HL-60 (cell line): ENCODE data around the gene RUNX3.

Experiments used
- GABPA ChIP-seq: IDR thresholded peaks from 2 replicates; pipeline ENCODE4 v1.6.1; 2012; ENCODE audit warnings: low read depth
- POLR2AphosphoS5 ChIP-seq: IDR thresholded peaks from 2 replicates; pipeline ENCODE4 v1.6.1; 2012; ENCODE audit warnings: low read depth
- SPI1 ChIP-seq: IDR thresholded peaks from 2 replicates; pipeline ENCODE4 v1.6.1; 2012; ENCODE audit warnings: low read depth, mild to moderate bottlenecking, borderline replicate concordance
- TF ChIP-seq, protein P1 (sequence below): IDR thresholded peaks from one replicate; pipeline ENCODE4 v1.5.1; 2011; ENCODE audit warnings: low read length, control low read depth, inconsistent platforms; ENCODE audit not compliant: insufficient read depth
- TF ChIP-seq, protein P2 (sequence below): IDR thresholded peaks from 2 replicates; pipeline ENCODE4 v1.6.1; 2012; ENCODE audit warnings: low read depth; ENCODE audit not compliant: insufficient replicate concordance

- TF ChIP-seq, protein P1, sequence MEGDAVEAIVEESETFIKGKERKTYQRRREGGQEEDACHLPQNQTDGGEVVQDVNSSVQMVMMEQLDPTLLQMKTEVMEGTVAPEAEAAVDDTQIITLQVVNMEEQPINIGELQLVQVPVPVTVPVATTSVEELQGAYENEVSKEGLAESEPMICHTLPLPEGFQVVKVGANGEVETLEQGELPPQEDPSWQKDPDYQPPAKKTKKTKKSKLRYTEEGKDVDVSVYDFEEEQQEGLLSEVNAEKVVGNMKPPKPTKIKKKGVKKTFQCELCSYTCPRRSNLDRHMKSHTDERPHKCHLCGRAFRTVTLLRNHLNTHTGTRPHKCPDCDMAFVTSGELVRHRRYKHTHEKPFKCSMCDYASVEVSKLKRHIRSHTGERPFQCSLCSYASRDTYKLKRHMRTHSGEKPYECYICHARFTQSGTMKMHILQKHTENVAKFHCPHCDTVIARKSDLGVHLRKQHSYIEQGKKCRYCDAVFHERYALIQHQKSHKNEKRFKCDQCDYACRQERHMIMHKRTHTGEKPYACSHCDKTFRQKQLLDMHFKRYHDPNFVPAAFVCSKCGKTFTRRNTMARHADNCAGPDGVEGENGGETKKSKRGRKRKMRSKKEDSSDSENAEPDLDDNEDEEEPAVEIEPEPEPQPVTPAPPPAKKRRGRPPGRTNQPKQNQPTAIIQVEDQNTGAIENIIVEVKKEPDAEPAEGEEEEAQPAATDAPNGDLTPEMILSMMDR = no peak
- TF ChIP-seq, protein P2, sequence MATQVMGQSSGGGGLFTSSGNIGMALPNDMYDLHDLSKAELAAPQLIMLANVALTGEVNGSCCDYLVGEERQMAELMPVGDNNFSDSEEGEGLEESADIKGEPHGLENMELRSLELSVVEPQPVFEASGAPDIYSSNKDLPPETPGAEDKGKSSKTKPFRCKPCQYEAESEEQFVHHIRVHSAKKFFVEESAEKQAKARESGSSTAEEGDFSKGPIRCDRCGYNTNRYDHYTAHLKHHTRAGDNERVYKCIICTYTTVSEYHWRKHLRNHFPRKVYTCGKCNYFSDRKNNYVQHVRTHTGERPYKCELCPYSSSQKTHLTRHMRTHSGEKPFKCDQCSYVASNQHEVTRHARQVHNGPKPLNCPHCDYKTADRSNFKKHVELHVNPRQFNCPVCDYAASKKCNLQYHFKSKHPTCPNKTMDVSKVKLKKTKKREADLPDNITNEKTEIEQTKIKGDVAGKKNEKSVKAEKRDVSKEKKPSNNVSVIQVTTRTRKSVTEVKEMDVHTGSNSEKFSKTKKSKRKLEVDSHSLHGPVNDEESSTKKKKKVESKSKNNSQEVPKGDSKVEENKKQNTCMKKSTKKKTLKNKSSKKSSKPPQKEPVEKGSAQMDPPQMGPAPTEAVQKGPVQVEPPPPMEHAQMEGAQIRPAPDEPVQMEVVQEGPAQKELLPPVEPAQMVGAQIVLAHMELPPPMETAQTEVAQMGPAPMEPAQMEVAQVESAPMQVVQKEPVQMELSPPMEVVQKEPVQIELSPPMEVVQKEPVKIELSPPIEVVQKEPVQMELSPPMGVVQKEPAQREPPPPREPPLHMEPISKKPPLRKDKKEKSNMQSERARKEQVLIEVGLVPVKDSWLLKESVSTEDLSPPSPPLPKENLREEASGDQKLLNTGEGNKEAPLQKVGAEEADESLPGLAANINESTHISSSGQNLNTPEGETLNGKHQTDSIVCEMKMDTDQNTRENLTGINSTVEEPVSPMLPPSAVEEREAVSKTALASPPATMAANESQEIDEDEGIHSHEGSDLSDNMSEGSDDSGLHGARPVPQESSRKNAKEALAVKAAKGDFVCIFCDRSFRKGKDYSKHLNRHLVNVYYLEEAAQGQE = no peak
- TF ChIP-seq POLR2AphosphoS5 (no peak), SPI1 (no peak), GABPA (no peak)
These were observed 43.8 kb downstream of the RUNX3 start for GRCh38 chr1:24886241-24886640.
